GM23338 (cell line): Measurements from ENCODE around the gene RTL1.

Experiments
- CREB1 ChIP-seq: fragments of 250-450 bp; sonication (Bioruptor Pico); IDR thresholded peaks from 2 replicates; pipeline ENCODE4 v1.5.0; 2020; ENCODE audit warnings: low read depth, mild to moderate bottlenecking, moderate library complexity
- EZH2 ChIP-seq: fragments of 200-600 bp; sonication (generic); IDR thresholded peaks from one replicate; pipeline ENCODE4 v1.8.0; 2017; ENCODE audit warnings: antibody characterized with exemption, mild to moderate bottlenecking, low read depth; ENCODE audit not compliant: unreplicated experiment
- EZH2phosphoT487 ChIP-seq: fragments of 200-600 bp; sonication (generic); IDR thresholded peaks from one replicate; pipeline ENCODE4 v1.8.1; 2018; ENCODE audit warnings: antibody characterized with exemption; ENCODE audit not compliant: unreplicated experiment
- TF ChIP-seq, protein P1 (sequence below), 2 experiments: fragments of 200-600 bp in 1 of 2; sonication (generic) in 1 of 2; conservative IDR thresholded peaks; 2 replicates each; pipeline versions ENCODE4 v1.5.1 to v1.6.1; 2016 to 2017; ENCODE audit warnings: antibody characterized with exemption in 2 of 2, low read depth in 2 of 2, mild to moderate bottlenecking in 2 of 2, moderate library complexity in 1 of 2
- TF ChIP-seq, protein P2 (sequence below): IDR thresholded peaks from one replicate; pipeline ENCODE4 v1.6.1; 2018; ENCODE audit warnings: antibody characterized with exemption; ENCODE audit not compliant: unreplicated experiment

DNA sequence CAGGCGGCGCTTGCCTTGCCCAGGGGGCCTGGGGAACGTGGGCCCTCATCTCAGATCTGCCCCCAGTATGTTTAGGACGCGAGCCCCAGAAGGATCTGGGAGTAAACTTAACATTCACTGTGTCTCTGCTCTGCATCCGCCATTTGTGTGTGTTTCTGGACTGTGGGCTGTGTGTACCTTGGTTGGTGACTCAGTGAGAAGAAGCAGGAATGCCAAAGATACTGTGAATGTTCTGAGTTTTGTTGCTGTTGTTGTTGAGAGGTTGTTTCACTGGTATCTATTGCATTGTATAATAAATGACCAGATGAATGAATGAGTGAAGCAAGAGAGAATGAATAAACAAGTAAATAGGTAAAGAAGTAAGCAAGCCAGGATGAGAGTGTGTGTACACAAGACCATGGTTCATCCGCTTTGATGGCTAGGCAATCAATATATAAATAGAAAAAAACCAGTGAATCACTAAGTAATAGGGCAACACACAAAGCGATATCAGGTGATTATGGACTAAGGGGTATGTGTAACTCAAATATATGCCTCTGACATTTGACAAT, 57.1 kb downstream of the RTL1 start:
- TF ChIP-seq, protein P1, sequence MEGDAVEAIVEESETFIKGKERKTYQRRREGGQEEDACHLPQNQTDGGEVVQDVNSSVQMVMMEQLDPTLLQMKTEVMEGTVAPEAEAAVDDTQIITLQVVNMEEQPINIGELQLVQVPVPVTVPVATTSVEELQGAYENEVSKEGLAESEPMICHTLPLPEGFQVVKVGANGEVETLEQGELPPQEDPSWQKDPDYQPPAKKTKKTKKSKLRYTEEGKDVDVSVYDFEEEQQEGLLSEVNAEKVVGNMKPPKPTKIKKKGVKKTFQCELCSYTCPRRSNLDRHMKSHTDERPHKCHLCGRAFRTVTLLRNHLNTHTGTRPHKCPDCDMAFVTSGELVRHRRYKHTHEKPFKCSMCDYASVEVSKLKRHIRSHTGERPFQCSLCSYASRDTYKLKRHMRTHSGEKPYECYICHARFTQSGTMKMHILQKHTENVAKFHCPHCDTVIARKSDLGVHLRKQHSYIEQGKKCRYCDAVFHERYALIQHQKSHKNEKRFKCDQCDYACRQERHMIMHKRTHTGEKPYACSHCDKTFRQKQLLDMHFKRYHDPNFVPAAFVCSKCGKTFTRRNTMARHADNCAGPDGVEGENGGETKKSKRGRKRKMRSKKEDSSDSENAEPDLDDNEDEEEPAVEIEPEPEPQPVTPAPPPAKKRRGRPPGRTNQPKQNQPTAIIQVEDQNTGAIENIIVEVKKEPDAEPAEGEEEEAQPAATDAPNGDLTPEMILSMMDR (conservative IDR thresholded peaks at IDR 0.05; ENCODE audit: low read depth in 2 of 2): no peak
- TF ChIP-seq, protein P2, sequence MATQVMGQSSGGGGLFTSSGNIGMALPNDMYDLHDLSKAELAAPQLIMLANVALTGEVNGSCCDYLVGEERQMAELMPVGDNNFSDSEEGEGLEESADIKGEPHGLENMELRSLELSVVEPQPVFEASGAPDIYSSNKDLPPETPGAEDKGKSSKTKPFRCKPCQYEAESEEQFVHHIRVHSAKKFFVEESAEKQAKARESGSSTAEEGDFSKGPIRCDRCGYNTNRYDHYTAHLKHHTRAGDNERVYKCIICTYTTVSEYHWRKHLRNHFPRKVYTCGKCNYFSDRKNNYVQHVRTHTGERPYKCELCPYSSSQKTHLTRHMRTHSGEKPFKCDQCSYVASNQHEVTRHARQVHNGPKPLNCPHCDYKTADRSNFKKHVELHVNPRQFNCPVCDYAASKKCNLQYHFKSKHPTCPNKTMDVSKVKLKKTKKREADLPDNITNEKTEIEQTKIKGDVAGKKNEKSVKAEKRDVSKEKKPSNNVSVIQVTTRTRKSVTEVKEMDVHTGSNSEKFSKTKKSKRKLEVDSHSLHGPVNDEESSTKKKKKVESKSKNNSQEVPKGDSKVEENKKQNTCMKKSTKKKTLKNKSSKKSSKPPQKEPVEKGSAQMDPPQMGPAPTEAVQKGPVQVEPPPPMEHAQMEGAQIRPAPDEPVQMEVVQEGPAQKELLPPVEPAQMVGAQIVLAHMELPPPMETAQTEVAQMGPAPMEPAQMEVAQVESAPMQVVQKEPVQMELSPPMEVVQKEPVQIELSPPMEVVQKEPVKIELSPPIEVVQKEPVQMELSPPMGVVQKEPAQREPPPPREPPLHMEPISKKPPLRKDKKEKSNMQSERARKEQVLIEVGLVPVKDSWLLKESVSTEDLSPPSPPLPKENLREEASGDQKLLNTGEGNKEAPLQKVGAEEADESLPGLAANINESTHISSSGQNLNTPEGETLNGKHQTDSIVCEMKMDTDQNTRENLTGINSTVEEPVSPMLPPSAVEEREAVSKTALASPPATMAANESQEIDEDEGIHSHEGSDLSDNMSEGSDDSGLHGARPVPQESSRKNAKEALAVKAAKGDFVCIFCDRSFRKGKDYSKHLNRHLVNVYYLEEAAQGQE: no peak
- no peak for TF ChIP-seq CREB1 (CRISPR knock-in tag)
- TF ChIP-seq EZH2: no peak
- TF ChIP-seq EZH2phosphoT487: no peak
